Prostate gland (tissue), 2 donors: ENCODE measurements around the gene UNC13C. TPM values are rescaled to one million over a fixed set of nuclear protein-coding genes. Genes with fewer than 3 reads are reported as not detected.

Experiments used
- DNase-seq: peaks from one replicate; pipeline ENCODE4 v3.0.0-alpha.2; 2019; ENCODE audit warnings: low spot score
- H3K27ac ChIP-seq, 2 donors: fragments of 200-600 bp; sonication (generic); 2 replicates each; pipeline ENCODE4 v1.5.1; 2017 to 2019
- H3K27me3 ChIP-seq: fragments of 200-600 bp; sonication (generic); replicated peaks from 2 replicates; pipeline ENCODE4 v1.5.1; 2019; ENCODE audit not compliant: insufficient read depth
- H3K36me3 ChIP-seq, 2 donors: fragments of 200-600 bp; sonication (generic); 1 replicate in 1 of 2; 2 replicates in 1 of 2; pipeline versions ENCODE4 v1.5.1 to v1.8.1; 2017 to 2019
- H3K4me1 ChIP-seq: fragments of 200-600 bp; sonication (generic); replicated peaks from 2 replicates; pipeline ENCODE4 v1.5.1; 2019
- H3K4me3 ChIP-seq, 2 donors: fragments of 200-600 bp; sonication (generic); 2 replicates each; pipeline ENCODE4 v1.5.1; 2017 to 2019
- H3K9me3 ChIP-seq: fragments of 200-600 bp; sonication (generic); 2 replicates; pipeline ENCODE4 v1.5.1; 2017
- CTCF ChIP-seq, 4 experiments: fragments of 200-600 bp in 2 of 4; fragments of 450-650 bp in 2 of 4; sonication (generic) in 2 of 4; IDR thresholded peaks; 1 replicate in 3 of 4; 2 replicates in 1 of 4; pipeline ENCODE4 v1.5.1; 2016 to 2019; ENCODE audit warnings: antibody characterized with exemption in 4 of 4, mild to moderate bottlenecking in 2 of 4, moderate library complexity in 2 of 4
- POLR2A ChIP-seq: fragments of 450-650 bp; IDR thresholded peaks from one replicate; pipeline ENCODE4 v1.6.1; 2016; ENCODE audit warnings: antibody characterized with exemption, mild to moderate bottlenecking
- POLR2AphosphoS5 ChIP-seq: sonication (generic); formaldehyde crosslinking; IDR thresholded peaks from one replicate; pipeline ENCODE4 v1.6.1; 2017; ENCODE audit warnings: antibody characterized with exemption
- WGBS: methylation state at CpG from one replicate; pipeline ENCODE4 v1.1.5; 2018; 5-methylcytosine and 5-hydroxymethylcytosine counted together
- intact Hi-C: fragments of 100-400 bp; cut with DNase I; formaldehyde crosslinking; loops from one replicate; pipeline ENCODE4 v1.14.2; 2022
- total RNA-seq, 2 donors: library from RNA; depleted of rRNA; stranded (reverse); fragments of >200 nt; gene quantifications; one replicate each; pipeline ENCODE4 v1.1.0, GENCODE V29; 2016

The UNC13C gene
- total RNA-seq, 2 donors from 2014 or later, result 3.6 TPM; not detected in 1

- no peak overlapping the region for H3K27ac ChIP-seq
- no peak for TF ChIP-seq POLR2AphosphoS5
- no peak for TF ChIP-seq POLR2A
- no peak for TF ChIP-seq CTCF (IDR thresholded peaks at IDR 0.05)
- WGBS, result 86% methylated on average over 4 of the region's 4 CpGs
- H3K36me3 ChIP-seq, result no peaks in the 10 kb centered on the region
- H3K4me3 ChIP-seq, result no peak overlapping the region
- no peaks in the 10 kb centered on the region for H3K4me1 ChIP-seq
- DNase-seq, result no peak
- H3K9me3 ChIP-seq, result no peaks in the 10 kb centered on the region
- intact Hi-C loops, result no loop called here
- no peaks in the 10 kb centered on the region for H3K27me3 ChIP-seq
Observed at GRCh38 chr15:53985562-53985961, 7.3 kb downstream of the UNC13C start.

GRCh38 chr15:53987480-53987879 is 9.2 kb downstream of the UNC13C start:
- Histone ChIP-seq H3K27ac (no peak overlapping the region), H3K36me3 (no peaks in the 10 kb centered on the region), H3K27me3 (no peaks in the 10 kb centered on the region), H3K4me3 (no peak overlapping the region), H3K4me1 (no peaks in the 10 kb centered on the region), H3K9me3 (no peaks in the 10 kb centered on the region)
- intact Hi-C loops, result no loop called here
- TF ChIP-seq POLR2A, result no peak
- no peak for TF ChIP-seq CTCF (IDR thresholded peaks at IDR 0.05)
- TF ChIP-seq POLR2AphosphoS5, result no peak
- no peak for DNase-seq
- WGBS, result 75% methylated on average over 2 of the region's 2 CpGs

- no peak for TF ChIP-seq CTCF (IDR thresholded peaks at IDR 0.05)
- TF ChIP-seq POLR2A, result no peak
- no peak for TF ChIP-seq POLR2AphosphoS5
Observed at GRCh38 chr15:54007256-54007655, 29.0 kb downstream of the UNC13C start.

GRCh38 chr15:54011656-54012055 is 33.4 kb downstream of the UNC13C start:
- no peaks in the 10 kb centered on the region for H3K36me3 ChIP-seq
- DNase-seq, result no peak
- peaks cover 3% of the 10 kb centered on the region for H3K27me3 ChIP-seq
- no peak overlapping the region for H3K4me3 ChIP-seq
- WGBS, result 67% methylated on average over 1 of the region's 1 CpG
- H3K9me3 ChIP-seq, result no peaks in the 10 kb centered on the region
- intact Hi-C loops, result no loop called here
- H3K4me1 ChIP-seq, result no peaks in the 10 kb centered on the region
- no peak for TF ChIP-seq POLR2A
- TF ChIP-seq POLR2AphosphoS5, result no peak
- no peak for TF ChIP-seq CTCF (IDR thresholded peaks at IDR 0.05)
- H3K27ac ChIP-seq, result no peak overlapping the region

More at GRCh38 chr15:54007256-54007655, 29.0 kb downstream of the UNC13C start:
- WGBS, result 98% methylated on average over 2 of the region's 2 CpGs
- no peak overlapping the region for H3K4me3 ChIP-seq
- DNase-seq, result no peak
- intact Hi-C loops, result no loop called here
- H3K27me3 ChIP-seq, result no peaks in the 10 kb centered on the region
- H3K4me1 ChIP-seq, result no peaks in the 10 kb centered on the region
- no peak overlapping the region for H3K27ac ChIP-seq
- H3K9me3 ChIP-seq, result no peaks in the 10 kb centered on the region
- H3K36me3 ChIP-seq, result no peaks in the 10 kb centered on the region

- 23% methylated on average over 4 of the region's 4 CpGs for WGBS
- intact Hi-C loops, result no loop called here
- no peak for TF ChIP-seq POLR2A
- no peak for TF ChIP-seq CTCF (IDR thresholded peaks at IDR 0.05)
- TF ChIP-seq POLR2AphosphoS5, result no peak
- peaks cover 3% of the 10 kb centered on the region for H3K27me3 ChIP-seq
- no peaks in the 10 kb centered on the region for H3K9me3 ChIP-seq
- no peak overlapping the region for H3K4me3 ChIP-seq
- no peak overlapping the region for H3K27ac ChIP-seq
- DNase-seq, result no peak
- H3K36me3 ChIP-seq, result no peaks in the 10 kb centered on the region
- no peaks in the 10 kb centered on the region for H3K4me1 ChIP-seq
Observed at GRCh38 chr15:54014067-54014655, 35.9 kb downstream of the UNC13C start.
